ENCODE data around the gene LIMA1.
"Not testable (repeated sequence)": the region's sequence is repeated elsewhere in the genome, so short reads cannot be mapped to it uniquely, and the experiment has no call there.

The LIMA1 gene

GRCh38 chr12:50174971-50175715 is 108.2 kb downstream of the LIMA1 start:
- Mint-ChIP-seq H3K27me3 (no peaks in the 10 kb centered on the region), H3K36me3 (ENCODE audit: insufficient read depth) (peaks cover 26% of the 10 kb centered on the region), H3K4me1 (ENCODE audit: low read depth in 2 of 2) (no peaks in the 10 kb centered on the region), H3K9me3 (no peaks in the 10 kb centered on the region), H3K27ac (no peak overlapping the region), H3K4me3 (no peak overlapping the region)
- DNase-seq: peak; percentile 36 to 44 (median 42)
- peak; percentile 49 for ATAC-seq (replicated peaks)

- ATAC-seq (replicated peaks): peak; percentile 96
- peaks cover 6% of the 10 kb centered on the region for H3K36me3 Mint-ChIP-seq (ENCODE audit: insufficient read depth)
- H3K9me3 Mint-ChIP-seq: no peaks in the 10 kb centered on the region
- peak; percentile 95 to 97 (median 96) for DNase-seq
- H3K27me3 Mint-ChIP-seq: no peaks in the 10 kb centered on the region
- peak within 1 kb of the TSS; percentile 90 to 92 for H3K27ac Mint-ChIP-seq
- peak within 1 kb of the TSS; percentile 90 to 94 for H3K4me3 Mint-ChIP-seq
- H3K4me1 Mint-ChIP-seq (ENCODE audit: low read depth in 2 of 2): peaks cover 6 to 34% of the 10 kb centered on the region in 2 donors
Measured at GRCh38 chr12:50167049-50167828, 116.1 kb downstream of the LIMA1 start, which contains the start of gene CERS5. Gene CERS5 (minus strand): TSS chr12:50167369. CDS start chr12:50167297, 72 bp downstream.

- Mint-ChIP-seq H3K36me3 (ENCODE audit: insufficient read depth) (peaks cover 6% of the 10 kb centered on the region), H3K27ac (peak overlapping the region; percentile 90 to 92), H3K9me3 (no peaks in the 10 kb centered on the region), H3K4me3 (peak overlapping the region; percentile 90 to 94), H3K4me1 (ENCODE audit: low read depth in 2 of 2) (peaks cover 6 to 34% of the 10 kb centered on the region in 2 donors), H3K27me3 (no peaks in the 10 kb centered on the region)
- ATAC-seq (replicated peaks): no peak
- no peak for DNase-seq
Measured at GRCh38 chr12:50166799-50167048, 116.6 kb downstream of the LIMA1 start.

GRCh38 chr12:50164963-50165362 is 118.4 kb downstream of the LIMA1 start:
- Mint-ChIP-seq H3K9me3 (no peaks in the 10 kb centered on the region), H3K36me3 (ENCODE audit: insufficient read depth) (peaks cover 6% of the 10 kb centered on the region), H3K4me3 (peak overlapping the region; percentile 53 to 90), H3K4me1 (ENCODE audit: low read depth in 2 of 2) (peaks cover 12 to 46% of the 10 kb centered on the region in 2 donors), H3K27ac (no peak overlapping the region), H3K27me3 (no peaks in the 10 kb centered on the region)
- no peak for ATAC-seq (replicated peaks)
- DNase-seq: no peak

GRCh38 chr12:50162230-50162629 is 121.1 kb downstream of the LIMA1 start:
- peak overlapping the region in 1 of 2 donors; percentile 53 for H3K27ac Mint-ChIP-seq
- H3K36me3 Mint-ChIP-seq (ENCODE audit: insufficient read depth): peaks cover 10% of the 10 kb centered on the region
- H3K4me1 Mint-ChIP-seq (ENCODE audit: low read depth in 2 of 2): peaks cover 15 to 47% of the 10 kb centered on the region in 2 donors
- no peak for ATAC-seq (replicated peaks)
- H3K27me3 Mint-ChIP-seq: no peaks in the 10 kb centered on the region
- no peaks in the 10 kb centered on the region for H3K9me3 Mint-ChIP-seq
- no peak for DNase-seq
- H3K4me3 Mint-ChIP-seq: no peak overlapping the region

GRCh38 chr12:50160643-50161042 is 122.7 kb downstream of the LIMA1 start:
- DNase-seq (no peak), ATAC-seq (replicated peaks) (no peak)
- Mint-ChIP-seq H3K4me1 (ENCODE audit: low read depth in 2 of 2) (peaks cover 12 to 36% of the 10 kb centered on the region in 2 donors), H3K4me3 (no peak overlapping the region), H3K27ac (peak overlapping the region; percentile 64 to 71), H3K9me3 (no peaks in the 10 kb centered on the region), H3K36me3 (ENCODE audit: insufficient read depth) (peaks cover 10% of the 10 kb centered on the region), H3K27me3 (no peaks in the 10 kb centered on the region)

GRCh38 chr12:50157259-50157658 is 126.1 kb downstream of the LIMA1 start:
- Mint-ChIP-seq H3K36me3 (ENCODE audit: insufficient read depth) (peaks cover 15% of the 10 kb centered on the region), H3K4me1 (ENCODE audit: low read depth in 2 of 2) (peaks cover 12 to 25% of the 10 kb centered on the region in 2 donors), H3K27me3 (no peaks in the 10 kb centered on the region), H3K4me3 (no peak overlapping the region), H3K9me3 (no peaks in the 10 kb centered on the region), H3K27ac (peak overlapping the region; percentile 11 to 38)
- no peak for ATAC-seq (replicated peaks)
- no peak for DNase-seq

- DNase-seq (no peak), ATAC-seq (replicated peaks) (no peak)
- Mint-ChIP-seq H3K27me3 (no peaks in the 10 kb centered on the region), H3K4me3 (no peak overlapping the region), H3K27ac (peak overlapping the region in 1 of 2 donors; percentile 38), H3K36me3 (ENCODE audit: insufficient read depth) (peaks cover 15% of the 10 kb centered on the region), H3K9me3 (no peaks in the 10 kb centered on the region), H3K4me1 (ENCODE audit: low read depth in 2 of 2) (peaks cover 12 to 25% of the 10 kb centered on the region in 2 donors)
Measured at GRCh38 chr12:50156641-50157040, 126.7 kb downstream of the LIMA1 start.

GRCh38 chr12:50154947-50155346 is 128.4 kb downstream of the LIMA1 start:
- ATAC-seq (replicated peaks); H3K9me3 Mint-ChIP-seq; H3K27me3 Mint-ChIP-seq; H3K4me3 Mint-ChIP-seq; H3K27ac Mint-ChIP-seq; DNase-seq: not testable (repeated sequence)
- Mint-ChIP-seq H3K36me3 (ENCODE audit: insufficient read depth) (peaks cover 15% of the 10 kb centered on the region), H3K4me1 (ENCODE audit: low read depth in 2 of 2) (peaks cover 12 to 27% of the 10 kb centered on the region in 2 donors)

GRCh38 chr12:50151047-50151687 is 132.2 kb downstream of the LIMA1 start:
- H3K27ac Mint-ChIP-seq: peak overlapping the region; percentile 9 to 75
- peaks cover 16% of the 10 kb centered on the region for H3K36me3 Mint-ChIP-seq (ENCODE audit: insufficient read depth)
- DNase-seq (no peak), ATAC-seq (replicated peaks) (no peak)
- H3K27me3 Mint-ChIP-seq: no peaks in the 10 kb centered on the region
- no peaks in the 10 kb centered on the region for H3K9me3 Mint-ChIP-seq
- H3K4me3 Mint-ChIP-seq: no peak overlapping the region
- peaks cover 5 to 20% of the 10 kb centered on the region in 2 donors for H3K4me1 Mint-ChIP-seq (ENCODE audit: low read depth in 2 of 2)

GRCh38 chr12:50149311-50149710 is 134.0 kb downstream of the LIMA1 start:
- Mint-ChIP-seq H3K9me3 (no peaks in the 10 kb centered on the region), H3K27me3 (no peaks in the 10 kb centered on the region), H3K4me3 (no peak overlapping the region), H3K27ac (peak overlapping the region in 1 of 2 donors; percentile 79), H3K4me1 (ENCODE audit: low read depth in 2 of 2) (peaks cover 5 to 20% of the 10 kb centered on the region in 2 donors), H3K36me3 (ENCODE audit: insufficient read depth) (peaks cover 19% of the 10 kb centered on the region)
- no peak for DNase-seq
- ATAC-seq (replicated peaks): no peak

GRCh38 chr12:50148011-50148410 is 135.3 kb downstream of the LIMA1 start:
- not testable (repeated sequence) for H3K27me3 Mint-ChIP-seq; H3K9me3 Mint-ChIP-seq; DNase-seq; H3K4me3 Mint-ChIP-seq; H3K27ac Mint-ChIP-seq; ATAC-seq (replicated peaks)
- Mint-ChIP-seq H3K36me3 (ENCODE audit: insufficient read depth) (peaks cover 18% of the 10 kb centered on the region), H3K4me1 (ENCODE audit: low read depth in 2 of 2) (peaks cover 5 to 24% of the 10 kb centered on the region in 2 donors)

GRCh38 chr12:50147281-50147680 is 136.0 kb downstream of the LIMA1 start:
- H3K36me3 Mint-ChIP-seq (ENCODE audit: insufficient read depth): peaks cover 18% of the 10 kb centered on the region
- H3K27ac Mint-ChIP-seq: no peak overlapping the region
- DNase-seq (no peak), ATAC-seq (replicated peaks) (no peak)
- H3K9me3 Mint-ChIP-seq: no peaks in the 10 kb centered on the region
- H3K27me3 Mint-ChIP-seq: no peaks in the 10 kb centered on the region
- H3K4me1 Mint-ChIP-seq (ENCODE audit: low read depth in 2 of 2): peaks cover 5 to 24% of the 10 kb centered on the region in 2 donors
- no peak overlapping the region for H3K4me3 Mint-ChIP-seq

All from effector memory CD8-positive, alpha-beta T cell (primary cell).